NCI-H345 treated with DMSO at 0.1 percent for 48 hours (cell line): ENCODE measurements around the gene PPP2R2C.

ENCODE experiments used
- DNase-seq: peaks from one replicate; lab custom pipeline; 2025; ENCODE audit not compliant: unreplicated experiment; lab: John Stamatoyannopoulos, UW

PPP2R2C gene

GRCh38 chr4:6291784-6292297 lies 180.6 kb downstream of the PPP2R2C start:
- no peak for DNase-seq

GRCh38 chr4:6290769-6291547 lies 181.5 kb downstream of the PPP2R2C start:
- DNase-seq: no peak

- DNase-seq: no peak
Measured at GRCh38 chr4:6290256-6290655, 182.2 kb downstream of the PPP2R2C start.

- no peak for DNase-seq
Measured at GRCh38 chr4:6288871-6289270, 183.5 kb downstream of the PPP2R2C start.

- no peak for DNase-seq
Measured at GRCh38 chr4:6288342-6288741, 184.1 kb downstream of the PPP2R2C start.

GRCh38 chr4:6287017-6287788 lies 185.2 kb downstream of the PPP2R2C start:
- DNase-seq: no peak

GRCh38 chr4:6283282-6283681 lies 189.1 kb downstream of the PPP2R2C start:
- no peak for DNase-seq

- no peak for DNase-seq
Measured at GRCh38 chr4:6282314-6282771, 190.1 kb downstream of the PPP2R2C start.

- no peak for DNase-seq
Measured at GRCh38 chr4:6281436-6282313, 190.7 kb downstream of the PPP2R2C start.

GRCh38 chr4:6280365-6280996 lies 191.9 kb downstream of the PPP2R2C start:
- no peak for DNase-seq

- DNase-seq: no peak
Measured at GRCh38 chr4:6279582-6280289, 192.7 kb downstream of the PPP2R2C start.

- DNase-seq: no peak
Measured at GRCh38 chr4:6278801-6279197, 193.6 kb downstream of the PPP2R2C start.

- no peak for DNase-seq
Measured at GRCh38 chr4:6277935-6278800, 194.2 kb downstream of the PPP2R2C start.

- DNase-seq: no peak
Measured at GRCh38 chr4:6277139-6277802, 195.1 kb downstream of the PPP2R2C start.

- DNase-seq: no peak
Measured at GRCh38 chr4:6275898-6276806, 196.3 kb downstream of the PPP2R2C start.

- no peak for DNase-seq
Measured at GRCh38 chr4:6275351-6275750, 197.1 kb downstream of the PPP2R2C start.

- no peak for DNase-seq
Measured at GRCh38 chr4:6273661-6273990, 198.8 kb downstream of the PPP2R2C start.
